CD4-positive, CD25-positive, alpha-beta regulatory T cell (primary cell): Measurements from ENCODE around the gene MGRN1. TPM values are rescaled to one million over a fixed set of nuclear protein-coding genes. Genes with fewer than 3 reads are reported as not detected.

Experiments
- ATAC-seq, 2 donors: fragments of 150-1000 bp; cut with Tn5 transposase; one replicate each; pipeline ENCODE4 v1.10.0; 2021; ENCODE audit warnings: low read depth in 2 of 2, moderate number of reproducible peaks in 2 of 2, moderate library complexity in 1 of 2
- DNase-seq, 3 donors: peaks; one replicate each; pipeline versions ENCODE4 v3.0.0 to v3.0.0-alpha.2; 2012 to 2022; ENCODE audit warnings: mixed read lengths in 1 of 3
- H3K27ac ChIP-seq: one replicate; pipeline ENCODE4 v1.7.0; 2013; ENCODE audit warnings: mild to moderate bottlenecking, low read length; ENCODE audit not compliant: insufficient read depth, poor library complexity, severe bottlenecking
- H3K27me3 ChIP-seq: one replicate; pipeline ENCODE4 v1.7.0; 2013; ENCODE audit warnings: low read length; ENCODE audit not compliant: control insufficient read depth, insufficient read depth
- H3K36me3 ChIP-seq: one replicate; pipeline ENCODE4 v1.7.0; 2013; ENCODE audit warnings: mild to moderate bottlenecking, low read length, moderate library complexity; ENCODE audit not compliant: control insufficient read depth, insufficient read depth
- H3K4me1 ChIP-seq: 2 replicates; pipeline ENCODE4 v1.7.0; 2013; ENCODE audit warnings: mild to moderate bottlenecking, low read length; ENCODE audit not compliant: insufficient read depth, control insufficient read depth, poor library complexity, severe bottlenecking
- H3K4me3 ChIP-seq: one replicate; pipeline ENCODE4 v1.7.0; 2013; ENCODE audit warnings: low read depth, mild to moderate bottlenecking, low read length, moderate library complexity
- H3K9me3 ChIP-seq, 2 experiments: 1 replicate in 1 of 2; 2 replicates in 1 of 2; pipeline ENCODE4 v1.7.0; 2013; ENCODE audit warnings: low read length in 2 of 2, mild to moderate bottlenecking in 1 of 2, moderate library complexity in 1 of 2; ENCODE audit not compliant: control insufficient read depth in 2 of 2
- H3K27ac Mint-ChIP-seq, 3 donors: one replicate each; pipeline ENCODE4 v1.8.0; 2020 to 2022; ENCODE audit warnings: mild to moderate bottlenecking in 3 of 3, mixed read lengths in 3 of 3, moderate library complexity in 2 of 3
- H3K27me3 Mint-ChIP-seq: one replicate; pipeline ENCODE4 v1.8.0; 2022; ENCODE audit warnings: mild to moderate bottlenecking, mixed read lengths
- H3K36me3 Mint-ChIP-seq: one replicate; pipeline ENCODE4 v1.8.0; 2020; ENCODE audit warnings: mixed read lengths
- H3K4me1 Mint-ChIP-seq, 4 donors: one replicate each; pipeline ENCODE4 v1.8.0; 2020 to 2022; ENCODE audit warnings: mixed read lengths in 4 of 4, mild to moderate bottlenecking in 1 of 4
- H3K4me3 Mint-ChIP-seq, 4 donors: one replicate each; pipeline ENCODE4 v1.8.0; 2020 to 2022; ENCODE audit warnings: mild to moderate bottlenecking in 4 of 4, mixed read lengths in 4 of 4, moderate library complexity in 3 of 4
- H3K9me3 Mint-ChIP-seq, 7 donors: one replicate each; pipeline ENCODE4 v1.8.0; 2020 to 2022; ENCODE audit warnings: mixed read lengths in 7 of 7, mild to moderate bottlenecking in 3 of 7, moderate library complexity in 2 of 7
- polyA plus RNA-seq, 4 donors: library from polyadenylated mRNA; unstranded; fragments of 300-500 nt; fragmentation: Illumina TruSeq; gene quantifications; one replicate each; pipeline ENCODE4 v1.2.3, GENCODE V29; 2021
- total RNA-seq: library from RNA; stranded (reverse); gene quantifications from one replicate; pipeline ENCODE4 v1.2.3, GENCODE V29; 2022

The MGRN1 gene
- total and polyA plus RNA-seq, 5 donors from 2014 or later, result 2.5 to 78.2 (median 4.7) TPM

DNA sequence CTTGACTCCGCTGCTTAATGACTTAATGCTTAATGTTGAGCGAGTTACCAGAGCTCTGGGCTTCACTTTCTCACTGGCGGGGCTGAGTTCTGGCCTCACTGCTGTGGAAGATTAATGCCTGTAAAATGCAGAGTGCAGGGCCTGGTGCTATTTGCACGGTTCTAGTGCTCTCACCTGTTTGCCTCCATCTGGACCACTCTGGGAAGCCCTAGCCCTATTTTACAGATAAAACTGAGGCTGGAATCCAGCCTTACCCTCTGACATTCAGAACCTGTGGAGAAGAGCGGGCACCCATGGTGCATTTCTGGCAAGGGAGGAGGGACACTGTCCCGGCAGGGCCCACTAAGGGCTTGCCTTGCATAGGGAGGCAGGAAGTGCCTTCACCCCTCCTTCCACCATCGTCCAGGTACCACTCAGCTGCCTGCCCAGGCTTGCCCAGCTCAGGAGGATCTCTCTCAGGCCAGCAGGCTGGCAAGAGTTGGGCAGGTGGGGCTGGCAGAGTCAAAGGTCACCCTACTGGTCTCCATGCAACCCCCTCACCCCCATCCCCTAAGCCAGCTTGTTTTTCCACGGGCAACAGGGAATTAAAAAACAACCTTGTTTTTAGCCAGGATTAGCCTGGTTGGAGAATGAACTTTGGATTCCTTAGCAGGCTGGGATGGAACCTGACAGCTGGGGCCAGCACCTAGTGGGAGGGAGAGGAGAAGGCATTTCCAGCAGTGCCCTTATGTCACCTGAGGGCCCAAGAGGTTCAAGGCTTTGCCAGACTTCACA lies 5.8 kb upstream of the MGRN1 start:
- H3K9me3 Mint-ChIP-seq, result peaks cover 0 to 2% (median 0%) of the 10 kb centered on the region in 7 donors
- peaks cover 34% of the 10 kb centered on the region for H3K4me1 ChIP-seq
- H3K4me3 ChIP-seq, result no peak overlapping the region
- ATAC-seq (no peak), DNase-seq (no peak)
- H3K27ac Mint-ChIP-seq, result no peak overlapping the region
- H3K27ac ChIP-seq, result no peak overlapping the region
- H3K4me1 Mint-ChIP-seq, result peaks cover 0 to 34% (median 8%) of the 10 kb centered on the region in 4 donors
- peak overlapping the region in 3 of 4 donors; percentile 43 to 75 (median 46) for H3K4me3 Mint-ChIP-seq
- no peaks in the 10 kb centered on the region for H3K36me3 ChIP-seq
- no peaks in the 10 kb centered on the region for H3K27me3 Mint-ChIP-seq
- no peaks in the 10 kb centered on the region for H3K9me3 ChIP-seq
- H3K27me3 ChIP-seq, result no peaks in the 10 kb centered on the region
- H3K36me3 Mint-ChIP-seq, result no peaks in the 10 kb centered on the region

DNA sequence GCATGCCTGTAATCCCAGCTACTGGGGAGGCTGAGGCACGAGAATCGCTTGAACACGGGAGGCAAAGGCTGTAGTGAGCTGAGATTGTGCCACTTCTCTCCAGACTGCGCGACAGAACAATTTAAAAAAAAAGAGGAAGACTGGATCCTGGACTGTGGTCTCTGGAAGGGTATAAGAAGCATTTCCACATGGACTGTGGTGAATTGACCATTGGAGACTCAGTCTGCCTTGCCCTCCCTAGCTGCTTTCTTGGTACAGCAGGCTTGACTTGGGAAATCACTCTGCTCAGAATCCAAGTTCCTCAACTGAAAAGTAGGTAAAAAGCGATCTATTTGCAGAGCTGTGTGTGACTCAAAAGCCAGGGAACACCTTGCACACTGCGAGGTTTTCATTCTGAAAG lies 1.0 kb upstream of the MGRN1 start:
- Histone ChIP-seq H3K36me3 (no peaks in the 10 kb centered on the region), H3K27me3 (no peaks in the 10 kb centered on the region), H3K4me3 (no peak overlapping the region), H3K9me3 (no peaks in the 10 kb centered on the region), H3K27ac (no peak overlapping the region), H3K4me1 (peaks cover 26% of the 10 kb centered on the region)
- peaks cover 5% of the 10 kb centered on the region for H3K27me3 Mint-ChIP-seq
- DNase-seq, result no peak
- peaks cover 6 to 34% (median 24%) of the 10 kb centered on the region in 4 donors for H3K4me1 Mint-ChIP-seq
- H3K9me3 Mint-ChIP-seq, result peaks cover 0 to 3% (median 0%) of the 10 kb centered on the region in 7 donors
- no peak for ATAC-seq
- H3K4me3 Mint-ChIP-seq, result peak overlapping the region; percentile 86 to 98 (median 96)
- H3K27ac Mint-ChIP-seq, result peak overlapping the region in 2 of 3 donors; percentile 59 to 98
- H3K36me3 Mint-ChIP-seq, result no peaks in the 10 kb centered on the region

DNA sequence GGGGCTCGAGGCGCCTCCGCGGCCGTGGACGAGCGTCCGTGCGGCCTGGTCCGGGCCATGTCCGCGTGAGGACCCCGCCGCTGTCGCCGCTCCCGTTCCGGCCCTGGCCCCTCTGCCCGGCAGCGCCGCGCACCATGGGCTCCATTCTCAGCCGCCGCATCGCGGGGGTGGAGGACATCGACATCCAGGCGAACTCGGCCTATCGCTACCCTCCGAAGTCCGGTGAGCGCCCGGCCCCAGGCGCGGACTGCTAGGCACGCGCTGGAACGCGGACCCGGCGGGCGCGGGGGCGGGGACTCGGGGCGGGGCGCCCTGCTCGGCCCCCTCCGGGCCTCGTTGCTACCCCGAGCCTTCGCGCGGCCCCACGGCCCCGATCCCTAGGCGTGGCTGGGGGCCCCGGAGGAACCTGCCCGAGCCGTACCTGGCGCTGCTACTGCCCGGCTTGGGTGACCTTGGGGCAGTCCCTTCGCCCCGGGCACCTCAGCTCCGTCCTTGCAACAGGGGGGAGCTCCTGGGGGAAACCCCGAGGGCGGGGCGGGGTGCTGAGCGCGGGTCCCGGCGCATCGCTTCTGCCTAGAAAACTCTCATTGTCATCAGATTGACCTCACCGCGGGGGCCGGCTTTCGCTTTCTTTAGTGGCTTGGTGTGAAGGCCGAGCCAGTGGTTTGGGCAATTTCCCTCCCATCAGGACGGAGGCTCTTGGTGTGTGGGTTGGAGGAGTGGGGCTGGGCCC lies 367 bp downstream of the MGRN1 start:
- peaks cover 26% of the 10 kb centered on the region for H3K4me1 ChIP-seq
- H3K27ac ChIP-seq, result peak overlapping the region; percentile 81
- Mint-ChIP-seq H3K36me3 (no peaks in the 10 kb centered on the region), H3K27me3 (peaks cover 5% of the 10 kb centered on the region), H3K4me1 (peaks cover 6 to 39% (median 29%) of the 10 kb centered on the region in 4 donors), H3K4me3 (peak overlapping the region; percentile 92 to 99 (median 95)), H3K27ac (peak overlapping the region; percentile 90 to 98 (median 98)), H3K9me3 (peaks cover 0 to 3% (median 0%) of the 10 kb centered on the region in 7 donors)
- peak; percentile 13 for ATAC-seq
- no peaks in the 10 kb centered on the region for H3K9me3 ChIP-seq
- H3K27me3 ChIP-seq, result no peaks in the 10 kb centered on the region
- H3K36me3 ChIP-seq, result no peaks in the 10 kb centered on the region
- DNase-seq, result peak; percentile 44 to 70 (median 60)
- peak overlapping the region; percentile 90 for H3K4me3 ChIP-seq

DNA sequence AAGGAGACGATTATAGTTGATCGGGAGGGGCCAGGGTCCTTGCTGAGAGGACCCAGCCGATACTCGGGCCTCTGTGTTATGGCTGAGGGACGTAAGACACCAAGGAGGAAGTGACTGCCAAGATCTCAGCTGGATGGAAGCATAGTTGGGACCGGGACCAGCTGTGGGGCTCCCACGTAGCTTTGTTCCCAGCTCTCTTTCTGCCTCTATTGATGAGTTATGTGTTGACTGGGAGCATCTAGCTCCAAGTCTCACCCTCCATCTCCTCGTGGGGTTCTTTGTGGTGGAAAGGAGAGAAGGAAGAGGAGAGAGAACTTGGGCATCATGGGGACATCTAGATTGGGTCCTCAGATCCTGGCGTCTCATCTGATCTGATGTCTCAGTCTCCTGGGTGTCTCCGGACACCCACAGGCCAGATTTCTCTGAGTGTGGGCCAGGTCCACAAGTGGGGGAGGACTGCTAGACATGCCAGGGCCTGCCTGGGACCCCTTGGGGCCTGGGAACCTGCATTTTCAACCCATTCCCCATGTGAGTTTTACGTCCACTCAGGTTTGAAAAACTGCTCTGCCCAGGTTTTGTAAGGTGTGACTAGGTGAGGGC lies 1.0 kb downstream of the MGRN1 start:
- peak overlapping the region; percentile 83 for H3K4me3 ChIP-seq
- H3K9me3 ChIP-seq, result no peaks in the 10 kb centered on the region
- H3K36me3 ChIP-seq, result no peaks in the 10 kb centered on the region
- no peaks in the 10 kb centered on the region for H3K27me3 ChIP-seq
- Mint-ChIP-seq H3K27ac (peak overlapping the region; percentile 90 to 98 (median 93)), H3K4me3 (peak overlapping the region; percentile 92 to 99 (median 95)), H3K36me3 (no peaks in the 10 kb centered on the region), H3K4me1 (peaks cover 6 to 39% (median 29%) of the 10 kb centered on the region in 4 donors), H3K9me3 (peaks cover 0 to 3% (median 0%) of the 10 kb centered on the region in 7 donors), H3K27me3 (peaks cover 5% of the 10 kb centered on the region)
- peak overlapping the region; percentile 81 for H3K27ac ChIP-seq
- no peak for ATAC-seq
- DNase-seq, result no peak
- H3K4me1 ChIP-seq, result peaks cover 26% of the 10 kb centered on the region

DNA sequence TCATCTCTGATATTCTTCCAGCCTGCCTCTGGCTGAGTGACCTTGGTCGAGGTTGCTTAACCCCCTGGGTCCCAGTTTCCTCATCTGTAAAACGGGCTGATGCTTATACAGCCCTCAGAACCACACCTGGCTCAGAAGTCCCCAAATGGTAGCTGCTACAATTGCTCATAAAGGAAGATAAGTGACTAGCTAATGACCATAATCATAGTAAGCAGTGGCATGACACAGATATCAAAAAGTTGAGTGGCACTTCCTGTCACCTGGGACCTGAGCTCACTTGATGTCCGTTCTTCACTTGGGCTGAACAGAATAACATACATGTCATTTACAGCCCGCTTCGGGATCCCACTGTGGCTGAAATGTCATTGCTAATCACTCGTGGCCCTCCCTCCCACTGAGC lies 1.8 kb downstream of the MGRN1 start:
- Histone ChIP-seq H3K27ac (peak overlapping the region; percentile 81), H3K4me1 (peaks cover 26% of the 10 kb centered on the region), H3K36me3 (peaks cover 2% of the 10 kb centered on the region), H3K9me3 (no peaks in the 10 kb centered on the region), H3K4me3 (peak overlapping the region; percentile 83), H3K27me3 (no peaks in the 10 kb centered on the region)
- H3K27me3 Mint-ChIP-seq, result peaks cover 5% of the 10 kb centered on the region
- no peak for DNase-seq
- peaks cover 5% of the 10 kb centered on the region for H3K36me3 Mint-ChIP-seq
- peak overlapping the region; percentile 49 to 98 (median 93) for H3K27ac Mint-ChIP-seq
- peak overlapping the region; percentile 92 to 99 (median 95) for H3K4me3 Mint-ChIP-seq
- peaks cover 0 to 3% (median 0%) of the 10 kb centered on the region in 7 donors for H3K9me3 Mint-ChIP-seq
- ATAC-seq, result no peak
- peaks cover 12 to 45% (median 32%) of the 10 kb centered on the region in 4 donors for H3K4me1 Mint-ChIP-seq

DNA sequence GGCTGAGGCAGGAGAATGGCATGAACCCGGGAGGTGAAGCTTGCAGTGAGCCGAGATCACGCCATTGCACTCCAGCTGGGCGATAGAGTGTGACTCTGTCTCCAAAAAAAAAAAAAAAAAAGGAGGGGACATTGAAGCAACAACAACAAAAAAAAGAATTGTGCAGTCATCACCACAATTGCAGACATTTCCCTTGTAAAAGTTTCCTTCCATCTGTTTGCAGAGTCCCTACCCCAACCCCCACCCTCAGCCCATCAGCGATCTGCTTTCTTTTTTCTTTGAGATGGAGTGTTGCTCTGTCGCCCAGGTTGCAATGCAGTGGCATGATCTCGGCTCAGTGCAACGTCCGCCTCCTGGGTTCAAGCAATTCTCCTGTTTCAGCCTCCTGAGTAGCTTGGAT lies 3.7 kb downstream of the MGRN1 start:
- peaks cover 14 to 48% (median 34%) of the 10 kb centered on the region in 4 donors for H3K4me1 Mint-ChIP-seq
- DNase-seq (no peak), ATAC-seq (no peak)
- peaks cover 8% of the 10 kb centered on the region for H3K36me3 Mint-ChIP-seq
- peaks cover 2% of the 10 kb centered on the region for H3K36me3 ChIP-seq
- no peak overlapping the region for H3K4me3 ChIP-seq
- peaks cover 0 to 4% (median 0%) of the 10 kb centered on the region in 7 donors for H3K9me3 Mint-ChIP-seq
- H3K4me1 ChIP-seq, result peaks cover 26% of the 10 kb centered on the region
- H3K27ac ChIP-seq, result no peak overlapping the region
- H3K27me3 Mint-ChIP-seq, result peaks cover 5% of the 10 kb centered on the region
- no peaks in the 10 kb centered on the region for H3K27me3 ChIP-seq
- H3K27ac Mint-ChIP-seq, result no peak overlapping the region
- no peaks in the 10 kb centered on the region for H3K9me3 ChIP-seq
- H3K4me3 Mint-ChIP-seq, result peak overlapping the region in 2 of 4 donors; percentile 19 to 47

DNA sequence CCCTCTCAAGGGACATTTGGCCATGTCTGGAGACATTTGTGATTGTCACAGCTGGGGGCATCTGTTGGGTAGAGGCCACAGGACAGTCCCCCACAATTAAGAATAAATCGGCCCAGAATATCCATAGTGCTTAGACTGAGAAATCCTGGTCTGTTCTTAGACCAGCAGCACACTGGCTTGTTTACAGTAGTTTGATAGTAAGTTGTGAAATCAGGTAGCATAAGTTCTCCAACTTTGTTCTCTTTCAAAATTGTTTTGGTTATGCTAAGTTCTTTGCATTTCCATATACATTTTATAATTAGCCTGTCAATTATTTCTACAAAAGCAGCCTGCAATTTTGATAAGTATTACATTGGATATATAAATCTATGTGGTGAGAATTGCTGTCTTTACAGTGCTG lies 6.8 kb downstream of the MGRN1 start:
- no peaks in the 10 kb centered on the region for H3K9me3 ChIP-seq
- H3K27me3 ChIP-seq, result no peaks in the 10 kb centered on the region
- peaks cover 6% of the 10 kb centered on the region for H3K36me3 ChIP-seq
- no peak overlapping the region for H3K4me3 ChIP-seq
- Mint-ChIP-seq H3K4me3 (peak overlapping the region in 1 of 4 donors; percentile 12), H3K27ac (peak overlapping the region in 1 of 3 donors; percentile 67), H3K27me3 (no peaks in the 10 kb centered on the region), H3K9me3 (peaks cover 0 to 4% (median 0%) of the 10 kb centered on the region in 7 donors), H3K36me3 (peaks cover 8% of the 10 kb centered on the region), H3K4me1 (peaks cover 9 to 32% (median 21%) of the 10 kb centered on the region in 4 donors)
- ATAC-seq, result no peak
- no peak overlapping the region for H3K27ac ChIP-seq
- DNase-seq, result no peak
- H3K4me1 ChIP-seq, result peaks cover 7% of the 10 kb centered on the region
